IMR-90 (cell line): Measurements from ENCODE around the gene CDK10. TPM values are rescaled to one million over a fixed set of nuclear protein-coding genes. Genes with fewer than 3 reads are reported as not detected.

ENCODE experiments used
- ATAC-seq: fragments of 200-7000 bp; cut with Tn5 transposase; 2 replicates; pipeline ENCODE4 v1.9.1; 2020; ENCODE audit warnings: low read depth, mild to moderate bottlenecking, moderate library complexity
- BruUV-seq: library from RNA; stranded (reverse); fragments of 400-500 nt; replicated peaks from 2 replicates; lab custom pipeline; 2021; lab: Mats Ljungman, UMichigan
- CTCF ChIA-PET: fragments of 300-600 bp; formaldehyde crosslinking; extraction: SDS; loops from one replicate; lab custom pipeline; 2021; ENCODE audit warnings: antibody characterized with exemption; lab: Yijun Ruan, JAX
- POLR2A ChIA-PET: fragments of 300-600 bp; sonication (Branson Sonifier 250); formaldehyde crosslinking; loops from one replicate; lab custom pipeline; 2022; ENCODE audit warnings: antibody characterized with exemption; ENCODE audit not compliant: unreplicated experiment; lab: Charles Lee
- DNase-seq: peaks from one replicate; pipeline ENCODE4 v3.0.0; 2013
- H2AFZ ChIP-seq: replicated peaks from 2 replicates; pipeline ENCODE3; 2013; ENCODE audit warnings: low read length, mild to moderate bottlenecking; ENCODE audit not compliant: poor library complexity
- H2AK5ac ChIP-seq: 2 replicates; pipeline ENCODE4 v1.6.1; 2013; ENCODE audit warnings: low read depth, low read length, inconsistent platforms
- H2AK9ac ChIP-seq: replicated peaks from 2 replicates; pipeline ENCODE3; 2013; ENCODE audit warnings: mild to moderate bottlenecking, low read depth, low read length, moderate library complexity; ENCODE audit not compliant: poor library complexity
- H2BK120ac ChIP-seq: 2 replicates; pipeline ENCODE4 v1.6.1; 2013; ENCODE audit warnings: low read depth, low read length, inconsistent platforms
- H2BK15ac ChIP-seq: 3 replicates; pipeline ENCODE4 v1.6.1; 2013; ENCODE audit warnings: low read depth, low read length, inconsistent platforms
- H2BK20ac ChIP-seq: 2 replicates; pipeline ENCODE4 v1.6.1; 2013; ENCODE audit warnings: low read depth, mild to moderate bottlenecking, inconsistent platforms, low read length, moderate library complexity
- H2BK5ac ChIP-seq: 2 replicates; pipeline ENCODE4 v1.6.1; 2013; ENCODE audit warnings: mild to moderate bottlenecking, low read depth, low read length, inconsistent platforms; ENCODE audit not compliant: poor library complexity, severe bottlenecking
- H3K14ac ChIP-seq: replicated peaks from 2 replicates; pipeline ENCODE4 v1.6.1; 2013; ENCODE audit warnings: low read depth, low read length, inconsistent platforms
- H3K18ac ChIP-seq: 2 replicates; pipeline ENCODE4 v1.6.1; 2013; ENCODE audit warnings: low read depth, low read length, control low read depth
- H3K23ac ChIP-seq: 2 replicates; pipeline ENCODE4 v1.6.1; 2013; ENCODE audit warnings: low read depth, low read length, inconsistent platforms
- H3K27ac ChIP-seq: 2 replicates; pipeline ENCODE4 v1.5.1; 2013; ENCODE audit warnings: mild to moderate bottlenecking, control low read depth, low read length; ENCODE audit not compliant: insufficient read depth
- H3K27me3 ChIP-seq: 2 replicates; pipeline ENCODE4 v1.6.1; 2013; ENCODE audit warnings: low read length; ENCODE audit not compliant: control insufficient read depth, insufficient read depth
- H3K36me3 ChIP-seq: 2 replicates; pipeline ENCODE4 v1.6.1; 2013; ENCODE audit warnings: low read length, mixed read lengths; ENCODE audit not compliant: control insufficient read depth, insufficient read depth
- H3K4ac ChIP-seq: 2 replicates; pipeline ENCODE4 v1.6.1; 2013; ENCODE audit warnings: low read depth, low read length, inconsistent platforms
- H3K4me1 ChIP-seq: 2 replicates; pipeline ENCODE4 v1.6.1; 2013; ENCODE audit warnings: low read length, mixed read lengths; ENCODE audit not compliant: control insufficient read depth, insufficient read depth
- H3K4me2 ChIP-seq: 2 replicates; pipeline ENCODE4 v1.6.1; 2013; ENCODE audit warnings: low read depth, mild to moderate bottlenecking, control low read depth, low read length, moderate library complexity
- H3K4me3 ChIP-seq: 2 replicates; pipeline ENCODE4 v1.5.1; 2013; ENCODE audit warnings: low read depth, mild to moderate bottlenecking, control low read depth, low read length, moderate library complexity; ENCODE audit not compliant: insufficient read depth
- H3K56ac ChIP-seq: 2 replicates; pipeline ENCODE4 v1.6.1; 2013; ENCODE audit warnings: low read length, inconsistent platforms; ENCODE audit not compliant: insufficient read depth; ENCODE audit errors: extremely low read depth
- H3K79me1 ChIP-seq, 2 experiments: 2 replicates each; pipeline ENCODE4 v1.6.1; 2013; ENCODE audit warnings: low read length in 2 of 2, inconsistent platforms in 1 of 2, low read depth in 1 of 2
- H3K9ac ChIP-seq: 2 replicates; pipeline ENCODE4 v1.6.1; 2013; ENCODE audit warnings: low read depth, low read length, control low read depth
- H3K9me1 ChIP-seq: 2 replicates; pipeline ENCODE4 v1.6.1; 2013; ENCODE audit warnings: low read length, inconsistent platforms; ENCODE audit not compliant: insufficient read depth
- H3K9me3 ChIP-seq: 2 replicates; pipeline ENCODE4 v1.6.1; 2013; ENCODE audit warnings: low read length; ENCODE audit not compliant: control insufficient read depth, insufficient read depth
- H4K20me1 ChIP-seq: 2 replicates; pipeline ENCODE4 v1.6.1; 2013; ENCODE audit warnings: low read length, inconsistent platforms; ENCODE audit not compliant: insufficient read depth
- H4K5ac ChIP-seq: 2 replicates; pipeline ENCODE4 v1.6.1; 2013; ENCODE audit warnings: mild to moderate bottlenecking, low read depth, low read length, control low read depth
- H4K8ac ChIP-seq, 2 experiments: 2 replicates each; pipeline ENCODE4 v1.6.1; 2013; ENCODE audit warnings: low read depth in 2 of 2, low read length in 2 of 2, control low read depth in 1 of 2, inconsistent platforms in 1 of 2
- H4K91ac ChIP-seq: 2 replicates; pipeline ENCODE4 v1.6.1; 2013; ENCODE audit warnings: low read depth, low read length, inconsistent platforms; ENCODE audit not compliant: insufficient read depth
- BHLHE40 ChIP-seq: fragments of 150-350 bp; IDR thresholded peaks from 2 replicates; pipeline ENCODE4 v1.6.1; 2016; ENCODE audit warnings: mild to moderate bottlenecking, low read depth, low read length
- CEBPB ChIP-seq: IDR thresholded peaks from 2 replicates; pipeline ENCODE4 v1.6.1; 2012; ENCODE audit warnings: low read depth, low read length, improper control_type of control experiment
- CHD1 ChIP-seq: IDR thresholded peaks from 2 replicates; pipeline ENCODE4 v1.6.1; 2012; ENCODE audit warnings: low read depth, low read length, improper control_type of control experiment
- FOS ChIP-seq: fragments of 150-350 bp; IDR thresholded peaks from 2 replicates; pipeline ENCODE4 v1.6.1; 2016; ENCODE audit warnings: low read depth, low read length
- MAFK ChIP-seq: IDR thresholded peaks from 2 replicates; pipeline ENCODE4 v1.6.1; 2012; ENCODE audit warnings: low read depth, low read length, improper control_type of control experiment
- MAZ ChIP-seq: IDR thresholded peaks from 2 replicates; pipeline ENCODE4 v1.6.1; 2012; ENCODE audit warnings: low read depth, mild to moderate bottlenecking, low read length, improper control_type of control experiment, moderate library complexity, borderline replicate concordance
- MXI1 ChIP-seq: IDR thresholded peaks from 2 replicates; pipeline ENCODE4 v1.6.1; 2012; ENCODE audit warnings: low read depth, mild to moderate bottlenecking, low read length, moderate library complexity, borderline replicate concordance
- NFE2L2 ChIP-seq: fragments of 150-350 bp; IDR thresholded peaks from 2 replicates; pipeline ENCODE4 v1.6.1; 2016; ENCODE audit warnings: low read depth, mild to moderate bottlenecking, low read length
- POLR2A ChIP-seq: IDR thresholded peaks from 2 replicates; pipeline ENCODE4 v1.6.1; 2012; ENCODE audit warnings: mild to moderate bottlenecking, low read depth, low read length
- RAD21 ChIP-seq: IDR thresholded peaks from 2 replicates; pipeline ENCODE4 v1.6.1; 2012; ENCODE audit warnings: low read length, improper control_type of control experiment
- RCOR1 ChIP-seq: IDR thresholded peaks from 2 replicates; pipeline ENCODE4 v1.6.1; 2012; ENCODE audit warnings: mild to moderate bottlenecking, low read length, improper control_type of control experiment; ENCODE audit not compliant: insufficient replicate concordance
- RFX5 ChIP-seq: IDR thresholded peaks from 2 replicates; pipeline ENCODE4 v1.8.0; 2012; ENCODE audit warnings: low read depth, mild to moderate bottlenecking, low read length, moderate library complexity
- SMC3 ChIP-seq: fragments of 150-350 bp; IDR thresholded peaks from 2 replicates; pipeline ENCODE4 v1.6.1; 2016; ENCODE audit warnings: low read depth, mild to moderate bottlenecking, antibody characterized with exemption, low read length, moderate library complexity
- WGBS, 2 experiments: methylation state at CpG; one replicate each; pipeline versions ENCODE4 v1.1.5 to v1.1.7; 2013; ENCODE audit warnings: missing lambda C conversion rate in 2 of 2; ENCODE audit not compliant: insufficient read length in 1 of 2; ENCODE audit errors: extremely low coverage in 2 of 2; 5-methylcytosine and 5-hydroxymethylcytosine counted together
- dilution Hi-C: fragments of 300-500 bp; cut with HindIII; formaldehyde crosslinking; loops from one replicate; pipeline ENCODE4 v1.14.3; 2018; ENCODE audit warnings: low sequenced_read_pairs; ENCODE audit not compliant: unreplicated experiment
- in situ Hi-C: fragments of 300-500 bp; cut with MboI; formaldehyde crosslinking; loops from 3 replicates; pipeline ENCODE4 v1.14.3; 2019; ENCODE audit warnings: low sequenced_read_pairs, inconsistent platforms, mixed read lengths
- intact Hi-C: fragments of 100-400 bp; cut with micrococcal nuclease; formaldehyde crosslinking; loops from 2 replicates; pipeline ENCODE4 v1.10.0; 2022
- polyA plus RNA-seq, 3 experiments: library from polyadenylated mRNA; depleted of rRNA; stranded (reverse); fragments of >200 nt; gene quantifications; 2 replicates each; pipeline ENCODE4 v1.2.3, GENCODE V29; 2012; ENCODE audit warnings: low replicate concordance in 1 of 3
- total RNA-seq: library from RNA; depleted of rRNA; stranded (reverse); fragments of >200 nt; gene quantifications from 2 replicates; pipeline ENCODE4 v1.2.3, GENCODE V29; 2012
- TF ChIP-seq, protein P1 (sequence below): conservative IDR thresholded peaks from 2 replicates; pipeline ENCODE4 v1.5.1; 2012; ENCODE audit warnings: mild to moderate bottlenecking, low read depth, low read length, improper control_type of control experiment
- TF ChIP-seq, protein P2 (sequence below): fragments of 150-350 bp; IDR thresholded peaks from 2 replicates; pipeline ENCODE4 v1.6.1; 2016; ENCODE audit warnings: low read depth, mild to moderate bottlenecking, low read length, moderate library complexity, borderline replicate concordance
- TF ChIP-seq, protein P3 (sequence below): fragments of 150-350 bp; IDR thresholded peaks from 2 replicates; pipeline ENCODE4 v1.6.1; 2017; ENCODE audit warnings: mild to moderate bottlenecking, antibody characterized with exemption, low read length, low read depth

CDK10 gene
- total and polyA plus RNA-seq, 2 of the 4 experiments (the other 2 are of a cell fraction): 19.5 to 61.8 TPM

DNA sequence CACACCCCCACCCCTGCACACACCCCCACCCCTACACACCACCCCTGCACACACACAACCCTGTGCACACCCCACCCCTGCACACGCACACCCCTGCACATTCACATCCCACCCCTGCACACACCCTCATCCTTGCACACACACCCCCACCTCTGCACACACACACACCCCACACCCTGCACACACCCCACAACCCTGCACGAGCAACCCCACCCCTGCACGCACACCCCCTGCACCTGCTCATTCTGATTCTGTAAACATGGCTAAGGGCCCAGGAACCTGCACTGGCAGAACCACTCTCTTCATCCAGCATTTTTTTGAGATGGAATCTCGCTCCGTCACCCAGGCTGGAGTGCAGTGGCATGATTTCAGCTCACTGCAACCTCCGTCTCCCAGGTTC, 47.1 kb upstream of the CDK10 start:
- H3K9me3 ChIP-seq: no peaks in the 10 kb centered on the region
- no peak overlapping the region for H2BK5ac ChIP-seq
- H3K4me3 ChIP-seq: no peak overlapping the region
- no peak overlapping the region for H3K4me2 ChIP-seq
- H3K14ac ChIP-seq: no peak overlapping the region
- TF ChIP-seq, protein P1, sequence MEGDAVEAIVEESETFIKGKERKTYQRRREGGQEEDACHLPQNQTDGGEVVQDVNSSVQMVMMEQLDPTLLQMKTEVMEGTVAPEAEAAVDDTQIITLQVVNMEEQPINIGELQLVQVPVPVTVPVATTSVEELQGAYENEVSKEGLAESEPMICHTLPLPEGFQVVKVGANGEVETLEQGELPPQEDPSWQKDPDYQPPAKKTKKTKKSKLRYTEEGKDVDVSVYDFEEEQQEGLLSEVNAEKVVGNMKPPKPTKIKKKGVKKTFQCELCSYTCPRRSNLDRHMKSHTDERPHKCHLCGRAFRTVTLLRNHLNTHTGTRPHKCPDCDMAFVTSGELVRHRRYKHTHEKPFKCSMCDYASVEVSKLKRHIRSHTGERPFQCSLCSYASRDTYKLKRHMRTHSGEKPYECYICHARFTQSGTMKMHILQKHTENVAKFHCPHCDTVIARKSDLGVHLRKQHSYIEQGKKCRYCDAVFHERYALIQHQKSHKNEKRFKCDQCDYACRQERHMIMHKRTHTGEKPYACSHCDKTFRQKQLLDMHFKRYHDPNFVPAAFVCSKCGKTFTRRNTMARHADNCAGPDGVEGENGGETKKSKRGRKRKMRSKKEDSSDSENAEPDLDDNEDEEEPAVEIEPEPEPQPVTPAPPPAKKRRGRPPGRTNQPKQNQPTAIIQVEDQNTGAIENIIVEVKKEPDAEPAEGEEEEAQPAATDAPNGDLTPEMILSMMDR: no peak
- TF ChIP-seq MXI1: no peak
- TF ChIP-seq MAZ: no peak
- no peak for TF ChIP-seq NFE2L2
- TF ChIP-seq MAFK: no peak
- TF ChIP-seq RFX5: no peak
- no peak for TF ChIP-seq CEBPB
- no peak for TF ChIP-seq POLR2A
- TF ChIP-seq RAD21: no peak
- TF ChIP-seq CHD1: no peak
- TF ChIP-seq, protein P2, sequence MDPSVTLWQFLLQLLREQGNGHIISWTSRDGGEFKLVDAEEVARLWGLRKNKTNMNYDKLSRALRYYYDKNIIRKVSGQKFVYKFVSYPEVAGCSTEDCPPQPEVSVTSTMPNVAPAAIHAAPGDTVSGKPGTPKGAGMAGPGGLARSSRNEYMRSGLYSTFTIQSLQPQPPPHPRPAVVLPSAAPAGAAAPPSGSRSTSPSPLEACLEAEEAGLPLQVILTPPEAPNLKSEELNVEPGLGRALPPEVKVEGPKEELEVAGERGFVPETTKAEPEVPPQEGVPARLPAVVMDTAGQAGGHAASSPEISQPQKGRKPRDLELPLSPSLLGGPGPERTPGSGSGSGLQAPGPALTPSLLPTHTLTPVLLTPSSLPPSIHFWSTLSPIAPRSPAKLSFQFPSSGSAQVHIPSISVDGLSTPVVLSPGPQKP: no peak
- TF ChIP-seq BHLHE40: no peak
- TF ChIP-seq RCOR1: no peak
- TF ChIP-seq SMC3: no peak
- no peak for TF ChIP-seq FOS
- TF ChIP-seq, protein P3, sequence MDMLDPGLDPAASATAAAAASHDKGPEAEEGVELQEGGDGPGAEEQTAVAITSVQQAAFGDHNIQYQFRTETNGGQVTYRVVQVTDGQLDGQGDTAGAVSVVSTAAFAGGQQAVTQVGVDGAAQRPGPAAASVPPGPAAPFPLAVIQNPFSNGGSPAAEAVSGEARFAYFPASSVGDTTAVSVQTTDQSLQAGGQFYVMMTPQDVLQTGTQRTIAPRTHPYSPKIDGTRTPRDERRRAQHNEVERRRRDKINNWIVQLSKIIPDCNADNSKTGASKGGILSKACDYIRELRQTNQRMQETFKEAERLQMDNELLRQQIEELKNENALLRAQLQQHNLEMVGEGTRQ: no peak
- H2BK120ac ChIP-seq: no peak overlapping the region
- H3K56ac ChIP-seq: no peak overlapping the region
- no peak overlapping the region for H2AK9ac ChIP-seq
- H3K18ac ChIP-seq: no peak overlapping the region
- H3K27ac ChIP-seq: no peak overlapping the region
- 82% methylated on average over 5 of the region's 6 CpGs; no CpG with 5 or more reads in 1 of the 2 experiments for WGBS, 2 experiments
- intact Hi-C loops (no loop called here), dilution Hi-C loops (no loop called here), in situ Hi-C loops (no loop called here)
- H3K36me3 ChIP-seq: peaks cover 5% of the 10 kb centered on the region; the same call in 1 of the 2 replicates
- no peak overlapping the region for H4K5ac ChIP-seq
- no peak for ATAC-seq
- peaks cover under 1% of the 10 kb centered on the region; the same call in 1 of the 2 replicates for H3K27me3 ChIP-seq
- H4K91ac ChIP-seq: no peak overlapping the region
- H3K9me1 ChIP-seq: no peaks in the 10 kb centered on the region
- H4K8ac ChIP-seq: no peak overlapping the region
- no peak overlapping the region for H2BK15ac ChIP-seq
- peaks cover 0 to 3% of the 10 kb centered on the region in 2 experiments; a peak in 1 of 4 replicates for H3K79me1 ChIP-seq
- no peaks in the 10 kb centered on the region; the same call in 1 of the 2 replicates for H4K20me1 ChIP-seq
- no peak for DNase-seq
- H3K4ac ChIP-seq: no peak overlapping the region
- BruUV-seq: no TSS peak
- no peak overlapping the region for H3K23ac ChIP-seq
- H2AK5ac ChIP-seq: no peak overlapping the region
- no peak overlapping the region for H2AFZ ChIP-seq
- CTCF ChIA-PET: no interaction called here
- H3K4me1 ChIP-seq: peaks cover 2% of the 10 kb centered on the region; the same call in 1 of the 2 replicates
- no peak overlapping the region for H2BK20ac ChIP-seq
- POLR2A ChIA-PET: no interaction called here
- H3K9ac ChIP-seq: no peak overlapping the region
